Measurements from ENCODE around the gene RCCD1.

RCCD1 gene

GRCh38 chr15:90968434-90968833 is 13.8 kb downstream of the RCCD1 start:
- DNase-seq: no peak

- DNase-seq: no peak
Measured at GRCh38 chr15:90970274-90970673, 15.6 kb downstream of the RCCD1 start.

- no peak for DNase-seq
Measured at GRCh38 chr15:90972133-90972532, 17.4 kb downstream of the RCCD1 start.

GRCh38 chr15:90974216-90974615 is 19.5 kb downstream of the RCCD1 start:
- DNase-seq: no peak

GRCh38 chr15:90979582-90979981 is 24.9 kb downstream of the RCCD1 start:
- no peak for DNase-seq

GRCh38 chr15:90981681-90982080 is 27.0 kb downstream of the RCCD1 start:
- no peak for DNase-seq

GRCh38 chr15:90982135-90982534 is 27.5 kb downstream of the RCCD1 start:
- DNase-seq: no peak

GRCh38 chr15:90986790-90987507 is 32.3 kb downstream of the RCCD1 start:
- DNase-seq: no peak

GRCh38 chr15:90987561-90988141 is 33.0 kb downstream of the RCCD1 start:
- no peak for DNase-seq

GRCh38 chr15:90988296-90988695 is 33.6 kb downstream of the RCCD1 start:
- DNase-seq: no peak

- no peak for DNase-seq
Measured at GRCh38 chr15:90989040-90989768, 34.5 kb downstream of the RCCD1 start.

- DNase-seq: no peak
Measured at GRCh38 chr15:90990446-90990845, 35.8 kb downstream of the RCCD1 start.

GRCh38 chr15:90991587-90992285 is 37.1 kb downstream of the RCCD1 start:
- no peak for DNase-seq

GRCh38 chr15:90994059-90994416 is 39.4 kb downstream of the RCCD1 start:
- no peak for DNase-seq

- DNase-seq: peak; percentile 92
Measured at GRCh38 chr15:90994417-90995311, 40.0 kb downstream of the RCCD1 start, which contains the start of gene PRC1. Gene PRC1 (minus strand): TSS chr15:90994535. CDS start chr15:90994417, 118 bp downstream.

GRCh38 chr15:90998737-90999136 is 44.1 kb downstream of the RCCD1 start:
- no peak for DNase-seq

- no peak for DNase-seq
Measured at GRCh38 chr15:91001209-91001608, 46.5 kb downstream of the RCCD1 start.

GRCh38 chr15:91007266-91007665 is 52.6 kb downstream of the RCCD1 start:
- no peak for DNase-seq
